HepG2 (cell line): ENCODE measurements around the gene KIAA1755. TPM values are rescaled to one million over a fixed set of nuclear protein-coding genes. Genes with fewer than 3 reads are reported as not detected.

Experiments used
- ATAC-seq: fragments of 200-7000 bp; cut with Tn5 transposase; 3 replicates; pipeline ENCODE4 v1.9.1; 2020; ENCODE audit warnings: mild to moderate bottlenecking, moderate library complexity
- BruUV-seq: library from RNA; stranded (reverse); fragments of 400-500 nt; replicated peaks from 2 replicates; lab custom pipeline; 2021; lab: Mats Ljungman, UMichigan
- CTCF ChIA-PET: fragments of 300-600 bp; formaldehyde crosslinking; extraction: SDS; loops from one replicate; lab custom pipeline; 2021; ENCODE audit warnings: low total read pairs, inconsistent platforms, low intra/inter-chr PET ratio; lab: Yijun Ruan, JAX
- POLR2A ChIA-PET: fragments of 350-600 bp; sonication (Branson Sonifier 250); formaldehyde crosslinking; loops from one replicate; lab custom pipeline; 2020; ENCODE audit warnings: antibody characterized with exemption, inconsistent platforms; lab: Yijun Ruan, JAX
- DNase-seq: peaks from one replicate; pipeline ENCODE4 v3.0.0-alpha.2; 2015; ENCODE audit warnings: low spot score
- FAIRE-seq: peaks from 3 replicates; lab custom pipeline; 2011; peaks lifted over from hg19 to GRCh38; lab: Jason Lieb, UNC
- H2AFZ ChIP-seq: one replicate; pipeline ENCODE4 v1.6.1; 2011; ENCODE audit warnings: low read length, inconsistent platforms
- H3K27ac ChIP-seq: fragments of 300-600 bp; 3 replicates; pipeline ENCODE4 v1.8.0; 2011; ENCODE audit warnings: mixed run types, mild to moderate bottlenecking, mixed read lengths, low read length, inconsistent platforms; ENCODE audit not compliant: insufficient read depth; ENCODE audit errors: extremely low read length
- H3K27me3 ChIP-seq, 2 experiments: fragments of 200-600 bp in 1 of 2; 2 replicates in 1 of 2; 3 replicates in 1 of 2; pipeline versions ENCODE4 v1.6.0 to v1.8.0; 2011; ENCODE audit warnings: low read length in 2 of 2, mild to moderate bottlenecking in 2 of 2, moderate library complexity in 2 of 2, inconsistent platforms in 1 of 2; ENCODE audit not compliant: insufficient read depth in 2 of 2, control insufficient read depth in 1 of 2
- H3K36me3 ChIP-seq, 2 experiments: fragments of 200-600 bp in 1 of 2; replicated peaks in 1 of 2; 2 replicates in 1 of 2; 3 replicates in 1 of 2; pipeline versions ENCODE4 v1.5.1 to v1.8.0; 2011; ENCODE audit warnings: low read length in 2 of 2, inconsistent platforms in 1 of 2; ENCODE audit not compliant: insufficient read depth in 2 of 2, control insufficient read depth in 1 of 2
- H3K4me1 ChIP-seq: 2 replicates; pipeline ENCODE4 v1.5.1; 2012; ENCODE audit warnings: low read length, inconsistent platforms; ENCODE audit not compliant: insufficient read depth
- H3K4me2 ChIP-seq: 2 replicates; pipeline ENCODE4 v1.6.0; 2011; ENCODE audit warnings: low read depth, low read length, inconsistent platforms
- H3K4me3 ChIP-seq, 3 experiments: fragments of 200-600 bp in 1 of 3; sonication (generic), shearing (Covaris generic) in 1 of 3; replicated peaks in 1 of 3; 2 replicates each; pipeline ENCODE4 v1.5.1; 2011 to 2016; ENCODE audit warnings: low read length in 3 of 3, inconsistent platforms in 2 of 3, low read depth in 2 of 3, mild to moderate bottlenecking in 2 of 3, control low read depth in 1 of 3, mixed read lengths in 1 of 3; ENCODE audit not compliant: insufficient read depth in 1 of 3
- H3K79me2 ChIP-seq: one replicate; pipeline ENCODE4 v1.6.1; 2011; ENCODE audit warnings: low read length, inconsistent platforms; ENCODE audit not compliant: insufficient read depth
- H3K9ac ChIP-seq: 2 replicates; pipeline ENCODE4 v1.6.0; 2011; ENCODE audit warnings: mild to moderate bottlenecking, low read depth, low read length, inconsistent platforms; ENCODE audit not compliant: insufficient read depth
- H3K9me3 ChIP-seq: 2 replicates; pipeline ENCODE4 v1.5.1; 2012; ENCODE audit warnings: mild to moderate bottlenecking, low read length
- H4K20me1 ChIP-seq: 2 replicates; pipeline ENCODE4 v1.6.0; 2011; ENCODE audit warnings: inconsistent platforms, mild to moderate bottlenecking, low read length, moderate library complexity; ENCODE audit not compliant: insufficient read depth
- KDM5B ChIP-seq: sonication (generic); formaldehyde crosslinking; IDR thresholded peaks from 2 replicates; pipeline ENCODE4 v1.4.0; 2020; ENCODE audit warnings: missing genetic modification reagents, mild to moderate bottlenecking, borderline replicate concordance
- RBM22 ChIP-seq: fragments of 200-400 bp; formaldehyde crosslinking; optimal IDR thresholded peaks from 2 replicates; pipeline ENCODE3; 2017; ENCODE audit warnings: mild to moderate bottlenecking, low read length, moderate library complexity
- SAP130 ChIP-seq: IDR thresholded peaks from 2 replicates; pipeline ENCODE4 v1.6.1; 2016; ENCODE audit warnings: low read depth
- ZMYM3 ChIP-seq: sonication (generic); formaldehyde crosslinking; IDR thresholded peaks from 2 replicates; pipeline ENCODE4 v1.5.1; 2020; ENCODE audit warnings: mild to moderate bottlenecking, missing genetic modification reagents
- ZNF549 ChIP-seq: sonication (generic); formaldehyde crosslinking; IDR thresholded peaks from 2 replicates; pipeline ENCODE4 v1.5.0; 2020; ENCODE audit warnings: missing genetic modification reagents
- ZNF629 ChIP-seq: sonication (generic); formaldehyde crosslinking; conservative IDR thresholded peaks from 2 replicates; pipeline ENCODE4 v1.5.0; 2020; ENCODE audit warnings: missing genetic modification reagents
- whole genome bisulfite sequencing: methylation state at CpG from one replicate; pipeline ENCODE4 v1.1.6; 2017; ENCODE audit warnings: low lambda C conversion rate; 5-methylcytosine and 5-hydroxymethylcytosine counted together
- in situ Hi-C: cut with HindIII; loops from 2 replicates; pipeline ENCODE4 v1.10.0; 2017; ENCODE audit warnings: low pct_unique_long_range_greater_than_20kb; ENCODE audit not compliant: extremely low pct_ligation_motif_present
- intact Hi-C: fragments of 100-400 bp; cut with micrococcal nuclease; formaldehyde crosslinking; loops from one replicate; pipeline ENCODE4 v1.10.0; 2022; ENCODE audit not compliant: unreplicated experiment
- polyA plus RNA-seq, 8 experiments: library from polyadenylated mRNA; depleted of rRNA in 3 of 8; stranded (reverse) in 7 of 8; unstranded in 1 of 8; fragments of >200 nt; fragmentation: Illumina TruSeq in 4 of 8; extraction: Trizol in 4 of 8; gene quantifications; 2 replicates each; pipeline versions ENCODE4 v1.2.1 to v1.2.3, GENCODE V29; 2011 to 2016; ENCODE audit warnings: low read depth in 4 of 8, missing spikeins in 1 of 8, mixed read lengths in 1 of 8; ENCODE audit not compliant: insufficient read depth in 1 of 8
- total RNA-seq, 5 experiments: library from RNA; depleted of rRNA; stranded (reverse); fragments of >200 nt; fragmentation: Illumina TruSeq; extraction: Trizol; gene quantifications; 2 replicates each; pipeline ENCODE4 v1.2.3, GENCODE V29; 2016; ENCODE audit warnings: low read depth in 1 of 5

Gene KIAA1755
- total and polyA plus RNA-seq, 2 of the 13 experiments (the other 11 are each of a cell fraction or from before 2014, with no cell fraction given) = 0.04 TPM; not detected in 1

DNA sequence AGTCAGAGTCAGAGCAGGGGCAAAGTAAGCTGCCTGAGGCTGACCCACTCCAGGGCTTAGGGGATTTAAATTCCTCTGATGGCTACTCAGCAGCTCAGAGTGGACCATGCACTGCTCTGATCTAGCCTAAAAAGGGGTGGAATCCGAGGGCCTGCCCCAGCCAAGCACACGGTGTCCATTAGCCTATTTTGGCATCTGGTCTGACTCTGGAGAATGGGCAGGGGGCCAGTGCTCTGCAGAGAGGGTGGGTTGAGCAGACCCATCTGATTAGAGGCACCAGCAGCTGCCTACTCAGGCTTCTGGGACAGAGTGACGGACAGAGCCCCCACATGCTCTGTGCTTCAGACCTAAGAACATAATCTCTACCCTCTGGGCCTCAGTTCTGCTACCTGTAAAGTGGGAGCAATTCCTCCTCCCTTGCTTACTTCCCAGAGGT, 69.6 kb downstream of the KIAA1755 start:
- FAIRE-seq (no peak), ATAC-seq (peak; percentile 17; the same call in 1 of the 3 replicates)
- Histone ChIP-seq H3K9ac (no peak overlapping the region), H3K79me2 (no peaks in the 10 kb centered on the region), H3K4me1 (no peaks in the 10 kb centered on the region), H3K27me3 (peaks cover 7 to 30% of the 10 kb centered on the region in 2 experiments; a peak in 4 of 5 replicates), H2AFZ (no peak overlapping the region), H3K4me3 (no peak overlapping the region)
- intact Hi-C loops = no loop called here
- BruUV-seq = no TSS peak
- 0% methylated on average over 3 of the region's 3 CpGs for WGBS
- TF ChIP-seq ZNF629 (CRISPR knock-in tag) (peak; percentile 67), KDM5B (CRISPR knock-in tag) (no peak), RBM22 (no peak), ZMYM3 (CRISPR knock-in tag) (0 out of 2 replicates have a peak, but pooled peaks have one; percentile 40)
- TF ChIP-seq, all 625 proteins: peak for 2
- in situ Hi-C loops = no loop called here
- no peaks in the 10 kb centered on the region for H3K36me3 ChIP-seq
- ChIA-PET POLR2A (no interaction called here), CTCF (no interaction called here)
- no peaks in the 10 kb centered on the region for H3K9me3 ChIP-seq
- DNase-seq = no peak
- H3K27ac ChIP-seq = no peak overlapping the region
- H3K4me2 ChIP-seq = no peak overlapping the region
- H4K20me1 ChIP-seq = no peaks in the 10 kb centered on the region

GRCh38 chr20:38190166-38190565, 70.4 kb downstream of the KIAA1755 start:
- FAIRE-seq = no peak
- no peaks in the 10 kb centered on the region for H3K79me2 ChIP-seq
- no peak overlapping the region for H2AFZ ChIP-seq
- peaks cover 7 to 30% of the 10 kb centered on the region in 2 experiments; a peak in 4 of 5 replicates for H3K27me3 ChIP-seq
- H3K36me3 ChIP-seq = no peaks in the 10 kb centered on the region
- BruUV-seq = no TSS peak
- no peak for DNase-seq
- H4K20me1 ChIP-seq = no peaks in the 10 kb centered on the region
- H3K4me1 ChIP-seq = no peaks in the 10 kb centered on the region
- CTCF ChIA-PET = no interaction called here
- in situ Hi-C loops = no loop called here
- intact Hi-C loops = no loop called here
- TF ChIP-seq ZNF549 = no peak
- TF ChIP-seq SAP130 (CRISPR knock-in tag) = no peak
- H3K9me3 ChIP-seq = no peaks in the 10 kb centered on the region
- POLR2A ChIA-PET = interaction anchor here (1.1 kb wide), 1 partner anchor 46 kb away, joined by 3 read pairs; no protein-coding TSS in a partner anchor
- 40% methylated on average over 6 of the region's 6 CpGs for WGBS
- H3K4me2 ChIP-seq = no peak overlapping the region
- ATAC-seq = no peak
- no peak overlapping the region for H3K9ac ChIP-seq
- no peak overlapping the region for H3K4me3 ChIP-seq
- H3K27ac ChIP-seq = no peak overlapping the region
